Osteoblast (primary cell): ENCODE data around the gene MACROD2. TPM values are rescaled to one million over a fixed set of nuclear protein-coding genes. Genes with fewer than 3 reads are reported as not detected.

Source experiments
- DNase-seq: peaks from one replicate; pipeline ENCODE4 v3.0.0; 2011; ENCODE audit warnings: low spot score, mixed read lengths; ENCODE audit not compliant: insufficient read length; ENCODE audit errors: missing footprints
- H2AFZ ChIP-seq: 2 replicates; pipeline ENCODE4 v1.6.0; 2011; ENCODE audit warnings: mild to moderate bottlenecking, low read length
- H3K27ac ChIP-seq: 2 replicates; pipeline ENCODE4 v1.5.1; 2011; ENCODE audit warnings: mild to moderate bottlenecking, low read depth, low read length, moderate library complexity
- H3K27me3 ChIP-seq: 2 replicates; pipeline ENCODE4 v1.6.0; 2012; ENCODE audit warnings: mild to moderate bottlenecking, control low read depth, inconsistent platforms, low read length, moderate library complexity; ENCODE audit not compliant: insufficient read depth
- H3K36me3 ChIP-seq: 2 replicates; pipeline ENCODE4 v1.5.1; 2011; ENCODE audit warnings: mild to moderate bottlenecking, low read length, control low read depth, moderate library complexity; ENCODE audit not compliant: insufficient read depth
- H3K4me1 ChIP-seq: 2 replicates; pipeline ENCODE4 v1.5.1; 2011; ENCODE audit warnings: mild to moderate bottlenecking, low read length, control low read depth, moderate library complexity; ENCODE audit not compliant: insufficient read depth
- H3K4me2 ChIP-seq: 2 replicates; pipeline ENCODE4 v1.6.0; 2011; ENCODE audit warnings: mild to moderate bottlenecking, low read length; ENCODE audit not compliant: insufficient read depth
- H3K4me3 ChIP-seq: fragments of 200-600 bp; sonication (generic); 3 replicates; pipeline ENCODE4 v1.5.1; 2012; ENCODE audit warnings: mild to moderate bottlenecking, low read length, inconsistent platforms; ENCODE audit not compliant: insufficient read depth
- H3K79me2 ChIP-seq: 2 replicates; pipeline ENCODE4 v1.6.0; 2012; ENCODE audit warnings: mild to moderate bottlenecking, low read length, control low read depth, inconsistent platforms; ENCODE audit not compliant: insufficient read depth
- H3K9me3 ChIP-seq: 2 replicates; pipeline ENCODE4 v1.5.1; 2011; ENCODE audit warnings: low read depth, low read length, control low read depth
- H4K20me1 ChIP-seq: 2 replicates; pipeline ENCODE4 v1.6.0; 2012; ENCODE audit warnings: mild to moderate bottlenecking, low read length, control low read depth; ENCODE audit not compliant: insufficient read depth
- CTCF ChIP-seq: IDR thresholded peaks from 2 replicates; pipeline ENCODE4 v1.5.1; 2011; ENCODE audit warnings: mild to moderate bottlenecking, low read depth, low read length, moderate library complexity; ENCODE audit errors: extremely low read depth
- total RNA-seq: library from RNA; depleted of rRNA; stranded (reverse); fragments of >200 nt; gene quantifications from 2 replicates; pipeline ENCODE4 v1.2.3, GENCODE V29; 2012

Gene MACROD2
- total RNA-seq, 1 donor, result 4.0 TPM

GRCh38 chr20:15734052-15734451, 1738.7 kb downstream of the MACROD2 start:
- no peaks in the 10 kb centered on the region for H3K9me3 ChIP-seq
- no peaks in the 10 kb centered on the region for H3K79me2 ChIP-seq
- H3K4me2 ChIP-seq, result no peak overlapping the region
- no peak for DNase-seq
- H3K36me3 ChIP-seq, result no peaks in the 10 kb centered on the region
- H3K27me3 ChIP-seq, result no peaks in the 10 kb centered on the region
- no peak overlapping the region for H3K27ac ChIP-seq
- H2AFZ ChIP-seq, result no peak overlapping the region
- no peaks in the 10 kb centered on the region for H4K20me1 ChIP-seq
- no peaks in the 10 kb centered on the region for H3K4me1 ChIP-seq
- TF ChIP-seq CTCF, result no peak
- H3K4me3 ChIP-seq, result no peak overlapping the region

GRCh38 chr20:15739035-15739434, 1743.7 kb downstream of the MACROD2 start:
- no peak for TF ChIP-seq CTCF
- H4K20me1 ChIP-seq, result no peaks in the 10 kb centered on the region
- H3K27ac ChIP-seq, result no peak overlapping the region
- H3K79me2 ChIP-seq, result no peaks in the 10 kb centered on the region
- H3K9me3 ChIP-seq, result no peaks in the 10 kb centered on the region
- no peaks in the 10 kb centered on the region for H3K36me3 ChIP-seq
- H3K27me3 ChIP-seq, result no peaks in the 10 kb centered on the region
- H3K4me3 ChIP-seq, result no peak overlapping the region
- no peak for DNase-seq
- no peak overlapping the region for H3K4me2 ChIP-seq
- H3K4me1 ChIP-seq, result no peaks in the 10 kb centered on the region
- no peak overlapping the region for H2AFZ ChIP-seq

GRCh38 chr20:15740046-15740775, 1744.9 kb downstream of the MACROD2 start:
- Histone ChIP-seq H3K9me3 (no peaks in the 10 kb centered on the region), H3K79me2 (no peaks in the 10 kb centered on the region), H2AFZ (peak overlapping the region; percentile 3), H3K4me1 (no peaks in the 10 kb centered on the region), H3K36me3 (no peaks in the 10 kb centered on the region), H4K20me1 (no peaks in the 10 kb centered on the region), H3K27me3 (no peaks in the 10 kb centered on the region), H3K4me3 (no peak overlapping the region), H3K27ac (no peak overlapping the region), H3K4me2 (no peak overlapping the region)
- no peak for DNase-seq
- TF ChIP-seq CTCF, result no peak

GRCh38 chr20:15742087-15742486, 1746.8 kb downstream of the MACROD2 start:
- Histone ChIP-seq H3K4me3 (no peak overlapping the region), H2AFZ (no peak overlapping the region), H3K36me3 (no peaks in the 10 kb centered on the region), H3K27ac (no peak overlapping the region), H3K27me3 (no peaks in the 10 kb centered on the region), H3K9me3 (no peaks in the 10 kb centered on the region), H3K4me2 (no peak overlapping the region), H3K4me1 (no peaks in the 10 kb centered on the region), H3K79me2 (no peaks in the 10 kb centered on the region), H4K20me1 (no peaks in the 10 kb centered on the region)
- no peak for DNase-seq
- no peak for TF ChIP-seq CTCF
